HG02571 (cell line): ENCODE measurements around the gene PFKL.

Experiments used
- ATAC-seq: cut with Tn5 transposase; IDR thresholded peaks from one replicate; pipeline ENCODE4 v1.9.1; 2021; ENCODE audit warnings: mild to moderate bottlenecking, moderate library complexity; ENCODE audit not compliant: unreplicated experiment

The PFKL gene

GRCh38 chr21:44299458-44300261 is at the start of gene PFKL:
Gene PFKL, plus strand, starts transcription at chr21:44300053. Its CDS starts 53 bp downstream, at chr21:44300106.
- peak; percentile 49 for ATAC-seq

GRCh38 chr21:44253832-44254710 is 45.8 kb upstream of the PFKL start:
- ATAC-seq: no peak

- ATAC-seq: no peak
Observed at GRCh38 chr21:44255511-44255981, 44.3 kb upstream of the PFKL start.

- no peak for ATAC-seq
Observed at GRCh38 chr21:44258056-44258725, 41.7 kb upstream of the PFKL start.

GRCh38 chr21:44259082-44259705 is 40.7 kb upstream of the PFKL start:
- ATAC-seq: no peak

- no peak for ATAC-seq
Observed at GRCh38 chr21:44260066-44260465, 39.8 kb upstream of the PFKL start.

- ATAC-seq: no peak
Observed at GRCh38 chr21:44260791-44261631, 38.8 kb upstream of the PFKL start.

- ATAC-seq: no peak
Observed at GRCh38 chr21:44261675-44262295, 38.1 kb upstream of the PFKL start, which contains the start of gene DNMT3L. Gene DNMT3L, minus strand, starts transcription at chr21:44261897. Its CDS starts 638 bp downstream, at chr21:44261259.

GRCh38 chr21:44262338-44263056 is 37.4 kb upstream of the PFKL start:
- ATAC-seq: no peak

- ATAC-seq: no peak
Observed at GRCh38 chr21:44263221-44263760, 36.6 kb upstream of the PFKL start.

GRCh38 chr21:44263768-44264167 is 36.1 kb upstream of the PFKL start:
- no peak for ATAC-seq

GRCh38 chr21:44265734-44266270 is 34.1 kb upstream of the PFKL start:
- ATAC-seq: no peak

GRCh38 chr21:44267655-44268142 is 32.2 kb upstream of the PFKL start:
- no peak for ATAC-seq

- no peak for ATAC-seq
Observed at GRCh38 chr21:44269090-44269489, 30.8 kb upstream of the PFKL start.

GRCh38 chr21:44271558-44272283 is 28.1 kb upstream of the PFKL start:
- no peak for ATAC-seq

GRCh38 chr21:44272284-44272858 is 27.5 kb upstream of the PFKL start:
- no peak for ATAC-seq

- ATAC-seq: no peak
Observed at GRCh38 chr21:44273046-44273445, 26.8 kb upstream of the PFKL start.
